HFFc6 (cell line): ENCODE data around the gene FCHO1. TPM values are rescaled to one million over a fixed set of nuclear protein-coding genes. Genes with fewer than 3 reads are reported as not detected.

Experiments
- DNase-seq: peaks from one replicate; pipeline ENCODE4 v3.0.0-alpha.2; 2018
- H3K27ac Mint-ChIP-seq: 2 replicates; pipeline ENCODE4 v1.8.0; 2020; ENCODE audit warnings: mild to moderate bottlenecking, mixed read lengths
- H3K27me3 Mint-ChIP-seq: 2 replicates; pipeline ENCODE4 v1.8.0; 2021; ENCODE audit warnings: mild to moderate bottlenecking, moderate library complexity, mixed read lengths; ENCODE audit not compliant: insufficient read depth
- H3K36me3 Mint-ChIP-seq: 2 replicates; pipeline ENCODE4 v1.8.0; 2021; ENCODE audit warnings: low read depth, mixed read lengths
- H3K4me1 Mint-ChIP-seq: 2 replicates; pipeline ENCODE4 v1.8.0; 2020; ENCODE audit warnings: low read depth, mixed read lengths
- H3K4me3 Mint-ChIP-seq: 2 replicates; pipeline ENCODE4 v1.8.0; 2020; ENCODE audit warnings: mild to moderate bottlenecking, moderate library complexity, mixed read lengths
- H3K9me3 Mint-ChIP-seq: 2 replicates; pipeline ENCODE4 v1.8.0; 2020; ENCODE audit warnings: mild to moderate bottlenecking, mixed read lengths
- CTCF ChIP-seq: fragments of 200-600 bp; sonication (generic); IDR thresholded peaks from 2 replicates; pipeline ENCODE4 v1.5.0; 2021; ENCODE audit warnings: antibody characterized with exemption, mild to moderate bottlenecking
- total RNA-seq, 6 experiments: library from RNA; stranded (reverse); fragmentation: NEBNext Ultra II Directional; extraction: Animal tissue kit (Norgen Biotek cat#: 25700); gene quantifications; 2 replicates in 1 of 6; 3 replicates in 5 of 6; pipeline ENCODE4 v1.2.3, GENCODE V29; 2021

The FCHO1 gene
- total RNA-seq, 6 experiments from 2014 or later = 0.31 to 1.1 (median 0.40) TPM

- Mint-ChIP-seq H3K27me3 (peaks cover 20% of the 10 kb centered on the region), H3K36me3 (no peaks in the 10 kb centered on the region), H3K9me3 (no peaks in the 10 kb centered on the region), H3K4me3 (no peak overlapping the region), H3K27ac (no peak overlapping the region), H3K4me1 (peaks cover 7% of the 10 kb centered on the region)
- TF ChIP-seq CTCF = no peak
- no peak for DNase-seq
Measured at GRCh38 chr19:17802137-17802858, 51.0 kb downstream of the FCHO1 start.

- Mint-ChIP-seq H3K4me3 (no peak overlapping the region), H3K36me3 (no peaks in the 10 kb centered on the region), H3K27me3 (peaks cover 25% of the 10 kb centered on the region), H3K4me1 (no peaks in the 10 kb centered on the region), H3K27ac (no peak overlapping the region), H3K9me3 (no peaks in the 10 kb centered on the region)
- TF ChIP-seq CTCF = no peak
- no peak for DNase-seq
Measured at GRCh38 chr19:17803264-17803896, 52.1 kb downstream of the FCHO1 start.

- Mint-ChIP-seq H3K4me1 (no peaks in the 10 kb centered on the region), H3K4me3 (no peak overlapping the region)
Measured at GRCh38 chr19:17805427-17805826, 54.1 kb downstream of the FCHO1 start.

GRCh38 chr19:17806945-17807344, 55.7 kb downstream of the FCHO1 start:
- H3K27ac Mint-ChIP-seq = no peak overlapping the region
- DNase-seq = no peak
- H3K4me1 Mint-ChIP-seq = no peaks in the 10 kb centered on the region
- H3K4me3 Mint-ChIP-seq = no peak overlapping the region
- H3K36me3 Mint-ChIP-seq = no peaks in the 10 kb centered on the region
- H3K9me3 Mint-ChIP-seq = no peaks in the 10 kb centered on the region
- H3K27me3 Mint-ChIP-seq = peaks cover 27% of the 10 kb centered on the region
- TF ChIP-seq CTCF = no peak

More at GRCh38 chr19:17805427-17805826, 54.1 kb downstream of the FCHO1 start:
- no peak for TF ChIP-seq CTCF
- H3K27me3 Mint-ChIP-seq = peaks cover 30% of the 10 kb centered on the region
- H3K36me3 Mint-ChIP-seq = no peaks in the 10 kb centered on the region
- DNase-seq = no peak
- no peak overlapping the region for H3K27ac Mint-ChIP-seq
- no peaks in the 10 kb centered on the region for H3K9me3 Mint-ChIP-seq

GRCh38 chr19:17807731-17808316, 56.5 kb downstream of the FCHO1 start:
- DNase-seq = no peak
- TF ChIP-seq CTCF = no peak
- H3K36me3 Mint-ChIP-seq = no peaks in the 10 kb centered on the region
- no peaks in the 10 kb centered on the region for H3K4me1 Mint-ChIP-seq
- no peak overlapping the region for H3K27ac Mint-ChIP-seq
- H3K9me3 Mint-ChIP-seq = no peaks in the 10 kb centered on the region
- H3K27me3 Mint-ChIP-seq = peaks cover 25% of the 10 kb centered on the region
- H3K4me3 Mint-ChIP-seq = no peak overlapping the region
